AG04450 (cell line): Measurements from ENCODE around the gene KLK12. TPM values are rescaled to one million over a fixed set of nuclear protein-coding genes. Genes with fewer than 3 reads are reported as not detected.

Experiments
- CTCF ChIA-PET: fragments of 300-600, 350-600 bp; formaldehyde crosslinking; extraction: SDS; loops from one replicate; lab custom pipeline; 2022; ENCODE audit warnings: antibody characterized with exemption, inconsistent platforms; lab: Charles Lee
- POLR2A ChIA-PET: fragments of 350-600 bp; formaldehyde crosslinking; extraction: SDS; loops from one replicate; lab custom pipeline; 2021; ENCODE audit warnings: antibody characterized with exemption, inconsistent platforms; lab: Yijun Ruan, JAX
- DNase-seq: peaks from one replicate; pipeline ENCODE4 v3.0.0-alpha.2; 2011; ENCODE audit warnings: low read depth, low spot score
- H3K27ac ChIP-seq: one replicate; pipeline ENCODE4 v1.5.1; 2012; ENCODE audit warnings: low read depth, low read length, control low read depth
- H3K27me3 ChIP-seq: one replicate; pipeline ENCODE4 v1.6.0; 2012; ENCODE audit warnings: low read length; ENCODE audit not compliant: control insufficient read depth, insufficient read depth
- H3K4me3 ChIP-seq: 2 replicates; pipeline ENCODE4 v1.5.1; 2011; ENCODE audit warnings: mild to moderate bottlenecking, low read depth, low read length, control low read depth
- H3K9me3 ChIP-seq: 2 replicates; pipeline ENCODE4 v1.5.1; 2012; ENCODE audit warnings: low read length; ENCODE audit not compliant: control insufficient read depth, insufficient read depth
- polyA plus RNA-seq: library from polyadenylated mRNA; depleted of rRNA; stranded (reverse); fragments of >200 nt; gene quantifications from 2 replicates; pipeline ENCODE4 v1.2.3, GENCODE V29; 2011; rRNA removed
- TF ChIP-seq, protein P1 (sequence below): IDR thresholded peaks from 2 replicates; pipeline ENCODE4 v1.5.1; 2011; ENCODE audit warnings: low read depth, low read length, control low read depth, inconsistent platforms

KLK12 gene
- polyA plus RNA-seq, 1 experiment: not detected

DNA sequence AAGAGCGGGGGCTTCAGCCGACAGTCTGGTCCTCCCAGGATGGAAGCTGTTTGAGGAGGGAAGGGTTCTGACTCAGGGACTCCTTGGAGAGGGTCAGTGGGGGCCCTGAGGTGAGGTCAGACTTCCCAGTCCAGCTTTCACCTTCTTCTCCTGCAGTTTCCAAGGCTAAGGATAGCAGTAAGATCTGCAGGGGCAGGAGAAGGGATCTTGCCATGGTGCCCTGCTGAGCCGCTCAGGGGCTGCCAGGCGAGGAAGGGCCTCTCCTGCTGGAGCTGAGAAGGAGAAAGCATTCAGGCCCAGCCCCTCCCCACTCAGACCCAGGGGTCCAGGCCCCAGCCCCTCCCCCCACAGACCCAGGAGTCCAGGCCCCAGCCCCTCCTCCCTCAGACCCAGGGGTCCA lies 52.6 kb downstream of the KLK12 start:
- POLR2A ChIA-PET: no interaction called here

GRCh38 chr19:50981587-50982146 lies 53.1 kb downstream of the KLK12 start:
- Histone ChIP-seq H3K27ac (no peak overlapping the region), H3K4me3 (no peak overlapping the region), H3K27me3 (no peaks in the 10 kb centered on the region), H3K9me3 (peaks cover 3% of the 10 kb centered on the region; the same call in 1 of the 2 replicates)
- CTCF ChIA-PET: no interaction called here
- POLR2A ChIA-PET: no interaction called here
- TF ChIP-seq, protein P1, sequence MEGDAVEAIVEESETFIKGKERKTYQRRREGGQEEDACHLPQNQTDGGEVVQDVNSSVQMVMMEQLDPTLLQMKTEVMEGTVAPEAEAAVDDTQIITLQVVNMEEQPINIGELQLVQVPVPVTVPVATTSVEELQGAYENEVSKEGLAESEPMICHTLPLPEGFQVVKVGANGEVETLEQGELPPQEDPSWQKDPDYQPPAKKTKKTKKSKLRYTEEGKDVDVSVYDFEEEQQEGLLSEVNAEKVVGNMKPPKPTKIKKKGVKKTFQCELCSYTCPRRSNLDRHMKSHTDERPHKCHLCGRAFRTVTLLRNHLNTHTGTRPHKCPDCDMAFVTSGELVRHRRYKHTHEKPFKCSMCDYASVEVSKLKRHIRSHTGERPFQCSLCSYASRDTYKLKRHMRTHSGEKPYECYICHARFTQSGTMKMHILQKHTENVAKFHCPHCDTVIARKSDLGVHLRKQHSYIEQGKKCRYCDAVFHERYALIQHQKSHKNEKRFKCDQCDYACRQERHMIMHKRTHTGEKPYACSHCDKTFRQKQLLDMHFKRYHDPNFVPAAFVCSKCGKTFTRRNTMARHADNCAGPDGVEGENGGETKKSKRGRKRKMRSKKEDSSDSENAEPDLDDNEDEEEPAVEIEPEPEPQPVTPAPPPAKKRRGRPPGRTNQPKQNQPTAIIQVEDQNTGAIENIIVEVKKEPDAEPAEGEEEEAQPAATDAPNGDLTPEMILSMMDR: no peak
- no peak for DNase-seq

More for the DNA sequence above, 52.6 kb downstream of the KLK12 start:
- Histone ChIP-seq H3K4me3 (no peak overlapping the region), H3K9me3 (peaks cover 3% of the 10 kb centered on the region; the same call in 1 of the 2 replicates), H3K27me3 (no peaks in the 10 kb centered on the region), H3K27ac (no peak overlapping the region)
- CTCF ChIA-PET: no interaction called here
- TF ChIP-seq, protein P1: no peak
- DNase-seq: no peak

GRCh38 chr19:50980208-50980607 lies 54.6 kb downstream of the KLK12 start:
- TF ChIP-seq, protein P1: no peak
- H3K4me3 ChIP-seq: no peak overlapping the region
- CTCF ChIA-PET: no interaction called here
- H3K9me3 ChIP-seq: peaks cover 3% of the 10 kb centered on the region; the same call in 1 of the 2 replicates
- POLR2A ChIA-PET: no interaction called here
- DNase-seq: no peak
- H3K27ac ChIP-seq: no peak overlapping the region
- H3K27me3 ChIP-seq: no peaks in the 10 kb centered on the region

DNA sequence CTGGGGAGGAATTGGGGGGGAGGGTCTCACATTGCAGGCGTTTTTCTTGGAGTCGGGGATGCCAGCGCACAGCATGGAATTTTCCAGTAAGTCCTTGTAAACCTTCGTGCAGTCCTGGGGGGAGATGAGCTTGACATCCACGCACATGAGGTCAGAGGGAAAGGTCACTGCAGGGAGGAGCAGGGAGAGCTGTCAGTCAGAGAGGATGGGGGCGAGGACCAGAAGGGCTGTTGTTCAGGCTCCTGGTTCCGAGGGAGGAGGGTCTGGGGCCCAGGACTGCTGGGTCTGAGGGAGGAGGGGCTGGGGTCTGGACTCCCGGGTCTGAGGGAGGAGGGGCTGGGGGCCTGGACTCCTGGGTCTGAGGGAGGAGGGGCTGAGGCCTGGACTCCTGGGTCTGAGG lies 55.0 kb downstream of the KLK12 start:
- CTCF ChIA-PET: no interaction called here
- TF ChIP-seq, protein P1: no peak
- Histone ChIP-seq H3K4me3 (no peak overlapping the region), H3K27me3 (no peaks in the 10 kb centered on the region), H3K27ac (no peak overlapping the region), H3K9me3 (peaks cover 3% of the 10 kb centered on the region; the same call in 1 of the 2 replicates)
- POLR2A ChIA-PET: no interaction called here
- no peak for DNase-seq

Other genes with a start within 250 kb of the KLK12 start
- not detected in 2 replicates for gene ACP4, start 244.6 kb downstream of the KLK12 start, polyA plus RNA-seq
- not detected in 2 replicates for gene KLK1, start 211.2 kb downstream of the KLK12 start, polyA plus RNA-seq
- gene KLK15, start 201.4 kb downstream of the KLK12 start, polyA plus RNA-seq: not detected in 2 replicates
- not detected in 2 replicates for gene KLK3, start 180.1 kb downstream of the KLK12 start, polyA plus RNA-seq
- gene KLK2, start 161.6 kb downstream of the KLK12 start, polyA plus RNA-seq: not detected in 2 replicates
- not detected in 2 replicates for gene KLK4, start 123.6 kb downstream of the KLK12 start, polyA plus RNA-seq
- gene KLK5, start 82.0 kb downstream of the KLK12 start, polyA plus RNA-seq: not detected in 2 replicates
- not detected in 2 replicates for gene KLK6, start 65.4 kb downstream of the KLK12 start, polyA plus RNA-seq
- gene KLK7, start 51.1 kb downstream of the KLK12 start, polyA plus RNA-seq: not detected in 2 replicates
- not detected in 2 replicates for gene KLK8, start 33.4 kb downstream of the KLK12 start, polyA plus RNA-seq
- gene KLK10, start 15.3 kb downstream of the KLK12 start, polyA plus RNA-seq: not detected in 2 replicates
- gene KLK11, start 8.4 kb downstream of the KLK12 start, polyA plus RNA-seq: not detected in 2 replicates
- gene KLK13, start 30.1 kb upstream of the KLK12 start, polyA plus RNA-seq: not detected in 2 replicates
- gene KLK14, start 47.9 kb upstream of the KLK12 start, polyA plus RNA-seq: not detected in 2 replicates
- gene CTU1, start 73.4 kb upstream of the KLK12 start, polyA plus RNA-seq: 1.7 and 2.1 TPM in 2 replicates
- gene SIGLEC9, start 89.9 kb upstream of the KLK12 start, polyA plus RNA-seq: 0.05 TPM in 1 of 2 replicates, not detected in the other
- not detected in 2 replicates for gene SIGLEC7, start 107.3 kb upstream of the KLK12 start, polyA plus RNA-seq
- gene CD33, start 190.1 kb upstream of the KLK12 start, polyA plus RNA-seq: not detected in 2 replicates
- not detected in 2 replicates for gene SIGLECL1, start 216.1 kb upstream of the KLK12 start, polyA plus RNA-seq